HTR-8/SVneo (cell line): ENCODE results near the gene DDIT4L.
"Not testable (repeated sequence)": the region's sequence is repeated elsewhere in the genome, so short reads cannot be mapped to it uniquely, and the experiment has no call there.

Source experiments
- DNase-seq: peaks from one replicate; pipeline ENCODE4 v3.0.0; 2011; ENCODE audit warnings: low spot score, mixed read lengths; ENCODE audit not compliant: insufficient read length
- FAIRE-seq: peaks from 2 replicates; lab custom pipeline; 2011; peaks lifted over from hg19 to GRCh38; lab: Jason Lieb, UNC

DDIT4L gene

DNA sequence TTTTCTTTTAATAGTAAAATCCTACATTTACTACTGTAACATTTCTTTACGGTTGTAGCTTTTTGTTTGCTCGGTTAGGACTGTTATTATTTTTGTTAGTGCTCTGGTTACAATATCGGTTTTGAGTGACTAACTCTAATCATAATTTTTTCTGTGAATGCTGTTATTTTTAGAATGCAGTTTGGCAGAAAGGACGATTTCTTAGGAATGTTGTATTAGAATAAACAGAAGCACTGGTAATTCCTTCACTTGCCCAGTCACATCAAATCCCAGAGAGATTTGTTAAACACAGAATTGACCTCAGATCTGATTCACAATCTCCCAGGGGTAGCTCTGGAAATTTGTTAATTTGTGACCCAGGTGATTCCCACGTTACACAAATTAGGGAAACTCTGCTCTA is 21.7 kb downstream of the DDIT4L start:
- no peak for DNase-seq
- FAIRE-seq = no peak

DNA sequence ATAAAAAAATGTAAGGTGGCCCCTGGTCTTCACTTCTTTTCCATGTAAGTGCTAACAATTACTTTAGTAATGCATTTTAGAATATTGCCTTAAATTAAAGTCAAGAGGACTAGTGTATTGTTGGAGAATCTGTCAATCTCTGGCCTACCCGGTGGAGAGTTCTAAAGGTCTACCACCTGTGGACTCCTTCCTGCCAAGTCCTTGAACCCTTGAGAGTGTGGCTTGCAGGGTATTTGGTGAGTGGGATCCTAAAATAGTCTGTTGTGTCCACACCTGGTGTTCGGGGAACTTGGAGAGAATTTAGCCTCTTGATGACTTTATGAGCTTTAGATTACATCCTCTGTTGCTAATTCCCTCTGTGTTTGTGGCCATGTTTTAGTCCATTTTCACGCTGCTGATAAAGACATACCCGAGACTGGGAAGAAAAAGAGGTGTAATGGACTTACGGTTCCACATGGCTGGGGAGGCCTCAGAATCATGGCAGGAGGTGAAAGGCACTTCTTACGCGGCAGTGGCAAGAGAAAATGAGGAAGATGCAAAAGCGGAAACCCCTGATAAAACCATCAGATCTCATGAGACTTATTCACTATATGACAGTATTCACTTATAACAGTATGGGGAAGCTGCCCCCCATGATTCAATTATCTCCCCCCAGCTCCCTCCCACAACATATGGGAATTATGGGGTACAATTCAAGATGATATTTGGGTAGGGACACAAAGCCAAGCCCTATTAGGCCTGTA is 23.8 kb downstream of the DDIT4L start:
- no peak for FAIRE-seq
- no peak for DNase-seq

DNA sequence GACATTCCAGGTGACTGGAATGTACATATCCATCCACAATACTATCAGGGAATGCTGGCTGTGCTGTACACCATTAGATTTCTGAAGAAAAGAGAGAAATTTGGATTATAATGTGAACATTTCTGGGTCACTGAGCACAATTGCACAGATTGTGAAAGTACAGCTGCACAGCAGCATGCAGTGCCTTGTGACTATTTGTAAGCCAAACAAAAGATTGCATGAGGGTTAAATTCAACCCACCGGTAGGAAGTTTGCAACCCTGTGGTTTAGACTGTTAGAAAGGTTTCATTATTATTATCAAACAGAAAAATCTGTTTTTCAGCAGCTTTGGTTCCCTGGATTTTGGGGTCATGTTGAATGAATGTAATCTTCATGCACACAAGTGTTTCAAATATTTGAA is 24.5 kb downstream of the DDIT4L start:
- FAIRE-seq (no peak), DNase-seq (no peak)

DNA sequence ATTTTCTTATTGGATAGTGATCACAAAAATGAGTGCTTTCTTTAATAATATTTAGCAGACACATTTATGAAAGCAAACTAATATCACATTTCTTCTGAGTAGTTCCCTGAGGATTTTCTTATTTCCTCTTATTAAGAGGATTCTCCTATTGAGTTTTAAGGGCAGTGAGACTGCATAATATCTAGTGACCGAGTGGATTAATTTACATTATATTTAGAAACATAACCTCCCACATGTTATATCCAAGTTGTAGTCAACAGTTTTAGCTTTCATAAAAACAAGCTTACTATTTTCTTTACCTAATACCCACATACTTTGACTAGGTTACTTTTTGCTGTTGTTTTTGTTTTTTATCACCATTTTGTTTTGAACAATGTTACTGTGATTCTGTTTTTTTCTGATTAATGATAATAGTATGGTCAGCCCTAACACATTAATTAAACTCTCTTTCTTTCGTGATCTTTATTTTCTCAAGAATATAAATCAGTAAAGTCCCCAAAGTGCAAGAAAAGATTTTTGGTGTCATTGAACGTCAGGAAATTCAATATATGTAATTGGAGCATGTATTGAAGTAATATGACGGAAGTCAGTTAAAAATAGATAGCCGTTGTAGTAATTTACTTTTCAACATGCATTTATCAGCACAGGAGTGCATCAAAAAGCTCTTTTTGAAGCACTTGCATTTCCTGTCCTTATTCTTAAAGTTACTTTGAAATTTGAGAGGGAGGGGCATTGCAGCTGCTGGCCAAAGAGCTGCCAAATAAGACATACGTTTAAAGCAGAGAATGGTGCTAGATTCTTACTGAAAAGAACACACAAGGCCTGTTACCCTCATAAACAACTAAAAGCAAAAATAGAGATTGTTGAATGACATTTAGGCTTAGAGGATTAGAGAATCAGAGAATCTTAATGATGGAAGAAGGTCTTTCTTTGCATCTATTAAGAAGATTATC is 25.2 kb downstream of the DDIT4L start:
- DNase-seq = no peak
- FAIRE-seq = no peak

DNA sequence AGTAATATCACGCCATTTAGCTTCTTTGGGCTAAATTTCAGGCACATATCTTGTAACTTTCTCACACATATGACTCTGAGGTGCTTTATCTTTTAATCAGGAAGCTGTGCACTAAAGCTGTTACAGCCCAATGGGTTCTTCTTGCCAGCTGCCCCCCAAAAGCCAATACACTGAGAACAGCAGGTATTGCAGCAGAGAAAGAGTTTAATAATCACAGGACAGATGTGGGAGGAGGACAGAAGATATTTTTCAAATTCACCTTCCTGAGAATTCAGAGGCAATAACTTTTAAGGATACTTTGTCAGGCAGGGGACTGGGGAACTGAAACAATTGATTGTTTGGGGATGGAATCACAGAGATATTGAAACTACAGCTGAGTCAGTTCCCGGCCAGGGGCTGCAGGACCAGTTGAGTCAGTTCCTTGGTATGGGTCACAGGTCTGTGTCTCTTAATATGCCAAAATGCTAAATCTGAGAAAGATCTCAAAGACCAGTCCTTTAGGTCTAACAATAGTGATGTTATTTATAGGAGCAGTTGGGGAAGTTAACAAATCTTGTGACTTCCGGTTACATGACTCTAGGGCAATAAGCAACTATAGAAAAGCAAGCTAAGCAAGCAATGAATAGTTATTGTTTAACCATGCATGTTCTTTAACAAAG is 28.1 kb downstream of the DDIT4L start:
- no peak for FAIRE-seq

DNA sequence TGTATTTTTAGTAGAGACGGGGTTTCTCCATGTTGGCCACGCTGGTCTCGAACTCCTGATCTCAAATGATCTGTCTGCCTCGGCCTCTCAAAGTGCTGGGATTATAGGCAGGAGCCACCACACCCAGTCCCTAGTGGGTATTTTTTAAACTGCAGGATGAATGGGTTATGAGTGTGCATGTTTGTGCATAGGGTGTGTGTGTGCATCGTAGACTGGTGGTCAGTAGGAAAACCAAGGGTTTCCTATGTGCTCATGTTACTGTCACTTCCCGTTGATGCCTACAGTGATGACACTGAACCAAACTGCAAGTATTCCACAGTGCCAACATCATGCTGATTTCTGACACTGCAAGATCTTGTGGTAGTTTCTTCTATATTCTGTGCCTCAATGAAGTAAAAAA is 41.1 kb downstream of the DDIT4L start:
- no peak for DNase-seq
- no peak for FAIRE-seq

More for the DNA sequence above, 28.1 kb downstream of the DDIT4L start:
- no peak for DNase-seq

DNA sequence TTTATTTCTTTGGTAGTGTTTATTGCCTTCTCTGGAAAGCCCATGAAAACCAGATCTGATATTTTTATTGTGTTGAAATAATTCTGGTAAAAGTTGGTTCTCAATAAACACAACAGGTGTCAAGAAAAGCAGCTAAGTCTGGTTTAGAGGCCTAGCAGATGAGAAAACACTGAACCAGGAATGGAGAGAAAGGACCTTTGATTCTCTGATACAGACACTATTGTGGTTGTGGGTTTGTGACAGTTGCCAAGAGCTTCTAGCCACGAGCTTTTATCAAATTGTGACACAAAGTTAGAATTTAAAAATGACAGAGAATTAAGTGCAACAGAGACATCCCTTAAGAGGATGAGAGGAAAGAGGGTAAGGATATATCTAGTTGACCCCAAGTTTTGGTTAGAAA is 42.6 kb downstream of the DDIT4L start:
- DNase-seq (no peak), FAIRE-seq (no peak)

DNA sequence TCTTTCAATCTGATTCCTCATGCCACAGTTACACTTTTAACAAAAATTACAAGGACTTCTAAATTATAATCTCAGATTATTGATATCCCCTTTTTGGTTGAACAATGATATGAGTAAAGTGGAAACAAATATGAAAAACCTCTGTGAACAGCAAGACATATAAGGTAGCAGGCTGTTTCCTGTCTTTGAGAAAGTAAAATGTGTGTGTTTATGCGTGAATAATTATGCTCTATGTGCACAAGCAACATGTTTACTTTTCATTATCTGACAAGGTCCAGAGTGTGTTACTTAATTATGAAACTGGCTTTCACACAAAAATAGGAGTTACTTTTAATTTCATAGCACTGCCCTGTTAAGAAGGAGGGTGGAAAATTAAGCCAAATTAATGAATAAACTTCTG is 43.1 kb downstream of the DDIT4L start:
- DNase-seq = no peak
- no peak for FAIRE-seq

DNA sequence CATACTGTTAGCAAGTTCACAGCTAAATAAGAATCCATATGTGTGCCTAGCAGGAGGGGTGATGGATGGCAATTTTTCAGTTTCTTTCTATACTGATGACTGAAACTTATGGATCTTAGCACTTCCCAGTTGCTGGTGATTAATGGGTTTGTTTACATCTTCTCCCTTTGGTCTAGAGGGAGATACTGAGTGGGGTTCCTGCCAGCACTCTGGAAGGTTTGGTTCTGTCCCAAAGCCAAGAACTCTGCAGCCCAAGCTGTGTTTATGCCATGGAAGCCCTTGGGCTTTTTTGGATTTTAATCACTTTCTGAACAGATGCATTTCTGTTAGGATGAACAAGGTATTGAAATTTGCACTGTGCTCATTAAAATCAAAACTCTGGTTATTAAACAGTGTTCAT is 43.5 kb downstream of the DDIT4L start:
- DNase-seq (no peak), FAIRE-seq (no peak)

DNA sequence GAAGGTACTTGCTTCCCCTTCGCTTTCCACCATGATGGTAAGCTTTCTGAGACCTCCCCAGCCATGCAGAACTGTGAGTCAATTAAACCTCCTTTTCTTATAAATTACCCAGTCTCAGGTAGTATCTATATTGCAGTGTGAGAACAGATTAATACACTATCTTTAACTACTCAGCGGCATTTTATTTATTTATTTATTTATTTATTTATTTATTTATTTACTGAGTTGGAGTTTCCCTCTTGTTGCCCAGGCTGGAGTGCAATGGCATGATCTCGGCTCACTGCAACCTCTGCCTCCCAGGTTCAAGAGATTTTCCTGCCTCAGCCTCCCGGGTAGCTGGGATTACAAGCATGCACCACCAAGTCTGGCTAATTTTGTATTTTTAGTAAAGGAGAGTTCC is 52.9 kb downstream of the DDIT4L start:
- DNase-seq, FAIRE-seq: not testable (repeated sequence)
